CD4-positive, alpha-beta T cell treated with Interleukin-4 for 1 hour (primary cell): ENCODE measurements around the gene CAMK4.

Experiments used
- DNase-seq, 2 donors: peaks; one replicate each; pipeline ENCODE4 v3.0.0-alpha.2; 2020 to 2022

CAMK4 gene

GRCh38 chr5:111223787-111224560 lies at the start of gene CAMK4:
CAMK4 (plus strand) TSS chr5:111224384; CDS start chr5:111224484, 100 bp downstream.
- peak; percentile 79 to 85 for DNase-seq

GRCh38 chr5:111183064-111183463 lies 41.1 kb upstream of the CAMK4 start:
- DNase-seq: no peak

- no peak for DNase-seq
These were observed 37.1 kb upstream of the CAMK4 start for GRCh38 chr5:111187079-111187478.

GRCh38 chr5:111194053-111194452 lies 30.1 kb upstream of the CAMK4 start:
- no peak for DNase-seq

- DNase-seq: no peak
These were observed 29.3 kb upstream of the CAMK4 start for GRCh38 chr5:111194925-111195324.

- no peak for DNase-seq
These were observed 26.7 kb upstream of the CAMK4 start for GRCh38 chr5:111197523-111197922.

GRCh38 chr5:111198281-111198966 lies 25.8 kb upstream of the CAMK4 start:
- no peak for DNase-seq

- no peak for DNase-seq
These were observed 23.4 kb upstream of the CAMK4 start for GRCh38 chr5:111200828-111201227.

GRCh38 chr5:111201705-111202104 lies 22.5 kb upstream of the CAMK4 start:
- no peak for DNase-seq

GRCh38 chr5:111211341-111211740 lies 12.8 kb upstream of the CAMK4 start:
- DNase-seq: no peak

- no peak for DNase-seq
These were observed 10.0 kb upstream of the CAMK4 start for GRCh38 chr5:111214052-111214742.

- no peak for DNase-seq
These were observed 8.2 kb upstream of the CAMK4 start for GRCh38 chr5:111215971-111216370.

GRCh38 chr5:111221139-111221538 lies 3.0 kb upstream of the CAMK4 start:
- no peak for DNase-seq

- peak in 1 of 2 donors; percentile 49 for DNase-seq
These were observed 940 bp upstream of the CAMK4 start for GRCh38 chr5:111223101-111223786.

GRCh38 chr5:111224561-111225345 lies 569 bp downstream of the CAMK4 start:
- no peak for DNase-seq

- peak; percentile 35 to 66 for DNase-seq
These were observed 1.7 kb downstream of the CAMK4 start for GRCh38 chr5:111225926-111226325.

- DNase-seq: no peak
These were observed 2.4 kb downstream of the CAMK4 start for GRCh38 chr5:111226556-111226955.

- DNase-seq: peak in 1 of 2 donors; percentile 41
These were observed 3.1 kb downstream of the CAMK4 start for GRCh38 chr5:111227226-111227782.

GRCh38 chr5:111227801-111228200 lies 3.6 kb downstream of the CAMK4 start:
- DNase-seq: peak in 1 of 2 donors; percentile 44

- DNase-seq: no peak
These were observed 4.5 kb downstream of the CAMK4 start for GRCh38 chr5:111228520-111229220.

GRCh38 chr5:111229221-111229835 lies 5.1 kb downstream of the CAMK4 start:
- no peak for DNase-seq
